ENCODE measurements around the gene KLF11. TPM values are rescaled to one million over a fixed set of nuclear protein-coding genes. Genes with fewer than 3 reads are reported as not detected.

The KLF11 gene
- total RNA-seq, 3 donors from 2014 or later (not counting 1 experiment from before 2014, with no cell fraction given), result 47.3 to 85.8 (median 49.3) TPM

DNA sequence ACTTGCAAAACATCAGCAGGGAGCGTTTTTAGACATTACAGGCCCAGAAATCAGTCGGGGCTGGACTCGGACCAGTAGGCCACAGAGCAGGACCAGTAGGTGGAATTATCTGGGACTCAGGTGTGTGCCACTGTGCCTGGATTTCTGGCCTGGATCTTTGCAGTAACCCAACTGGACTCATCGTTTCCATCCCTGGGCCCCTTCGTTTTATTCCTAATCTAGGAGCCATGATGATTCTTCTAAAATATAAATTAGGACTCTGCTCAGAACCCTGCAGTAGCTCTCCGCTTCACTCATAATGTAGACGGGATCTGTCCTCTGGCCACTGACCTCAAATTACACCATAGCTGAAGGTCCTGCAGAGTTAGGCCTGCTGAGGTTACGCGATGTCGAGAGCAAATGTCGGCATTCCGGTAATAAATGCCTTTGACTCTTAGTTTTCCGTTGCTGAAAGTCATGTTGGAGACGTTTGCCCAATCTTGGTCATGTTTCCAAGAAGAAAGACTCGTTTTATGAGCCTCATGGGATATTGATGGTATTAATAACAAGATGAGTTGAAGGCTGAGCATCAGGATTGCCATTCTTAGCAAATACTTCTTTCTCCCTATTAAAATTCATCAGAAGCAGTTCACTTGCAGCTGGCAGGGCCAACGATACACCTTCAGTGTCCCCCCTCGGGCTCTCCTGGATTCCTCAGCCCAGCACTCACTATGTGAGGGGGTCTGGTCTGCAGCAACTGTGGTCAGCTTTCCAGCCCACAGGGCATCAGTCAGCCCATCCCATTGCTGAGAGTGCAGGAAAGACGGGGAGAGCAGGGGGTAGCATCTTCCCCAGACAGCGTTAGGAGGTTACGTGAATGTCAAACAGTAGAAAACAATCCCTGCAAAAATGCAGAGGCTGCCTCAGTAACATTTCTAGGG lies 39.9 kb upstream of the KLF11 start:
- no peak overlapping the region for H3K4me3 Mint-ChIP-seq
- peaks cover 0 to 12% of the 10 kb centered on the region in 2 donors for H3K4me1 Mint-ChIP-seq
- no peak for ATAC-seq
- H3K27ac ChIP-seq (ENCODE audit: low read length), result no peak overlapping the region
- H3K4me3 ChIP-seq (ENCODE audit: low read length), result no peak overlapping the region
- intact Hi-C loops (cut with micrococcal nuclease), result no loop called here
- H3K9me3 ChIP-seq (ENCODE audit: control insufficient read depth, insufficient read depth, low read length), result no peaks in the 10 kb centered on the region
- no peaks in the 10 kb centered on the region for H3K36me3 Mint-ChIP-seq
- H3K36me3 ChIP-seq (ENCODE audit: control insufficient read depth, insufficient read depth, low read length), result no peaks in the 10 kb centered on the region
- WGBS (ENCODE audit: insufficient coverage), result 94% methylated on average over 19 of the region's 20 CpGs
- DNase-seq, result no peak
- peaks cover 5% of the 10 kb centered on the region for H3K4me1 ChIP-seq (ENCODE audit: control insufficient read depth, insufficient read depth, low read length)
- H3K27me3 Mint-ChIP-seq (ENCODE audit: low read depth in 2 of 2), result peaks cover 0 to 5% of the 10 kb centered on the region in 2 donors
- peaks cover 7% of the 10 kb centered on the region for H3K27me3 ChIP-seq (ENCODE audit: control insufficient read depth, insufficient read depth, low read length)
- TF ChIP-seq, protein P1, sequence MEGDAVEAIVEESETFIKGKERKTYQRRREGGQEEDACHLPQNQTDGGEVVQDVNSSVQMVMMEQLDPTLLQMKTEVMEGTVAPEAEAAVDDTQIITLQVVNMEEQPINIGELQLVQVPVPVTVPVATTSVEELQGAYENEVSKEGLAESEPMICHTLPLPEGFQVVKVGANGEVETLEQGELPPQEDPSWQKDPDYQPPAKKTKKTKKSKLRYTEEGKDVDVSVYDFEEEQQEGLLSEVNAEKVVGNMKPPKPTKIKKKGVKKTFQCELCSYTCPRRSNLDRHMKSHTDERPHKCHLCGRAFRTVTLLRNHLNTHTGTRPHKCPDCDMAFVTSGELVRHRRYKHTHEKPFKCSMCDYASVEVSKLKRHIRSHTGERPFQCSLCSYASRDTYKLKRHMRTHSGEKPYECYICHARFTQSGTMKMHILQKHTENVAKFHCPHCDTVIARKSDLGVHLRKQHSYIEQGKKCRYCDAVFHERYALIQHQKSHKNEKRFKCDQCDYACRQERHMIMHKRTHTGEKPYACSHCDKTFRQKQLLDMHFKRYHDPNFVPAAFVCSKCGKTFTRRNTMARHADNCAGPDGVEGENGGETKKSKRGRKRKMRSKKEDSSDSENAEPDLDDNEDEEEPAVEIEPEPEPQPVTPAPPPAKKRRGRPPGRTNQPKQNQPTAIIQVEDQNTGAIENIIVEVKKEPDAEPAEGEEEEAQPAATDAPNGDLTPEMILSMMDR (IDR thresholded peaks at IDR 0.05), result no peak
- no peak overlapping the region for H3K27ac Mint-ChIP-seq
- H3K9me3 Mint-ChIP-seq, result no peaks in the 10 kb centered on the region

- Mint-ChIP-seq H3K4me1 (peaks cover 0 to 12% of the 10 kb centered on the region in 2 donors), H3K36me3 (no peaks in the 10 kb centered on the region), H3K27me3 (ENCODE audit: low read depth in 2 of 2) (peaks cover 0 to 5% of the 10 kb centered on the region in 2 donors), H3K4me3 (no peak overlapping the region), H3K9me3 (no peaks in the 10 kb centered on the region), H3K27ac (no peak overlapping the region)
- peaks cover 5% of the 10 kb centered on the region for H3K4me1 ChIP-seq (ENCODE audit: control insufficient read depth, insufficient read depth, low read length)
- H3K27me3 ChIP-seq (ENCODE audit: control insufficient read depth, insufficient read depth, low read length), result peaks cover 7% of the 10 kb centered on the region
- ATAC-seq (no peak), DNase-seq (no peak)
- TF ChIP-seq, protein P1 (IDR thresholded peaks at IDR 0.05), result no peak
- 88% methylated on average over 2 of the region's 5 CpGs for WGBS (ENCODE audit: insufficient coverage)
- intact Hi-C loops (cut with micrococcal nuclease), result no loop called here
- H3K9me3 ChIP-seq (ENCODE audit: control insufficient read depth, insufficient read depth, low read length), result no peaks in the 10 kb centered on the region
- no peaks in the 10 kb centered on the region for H3K36me3 ChIP-seq (ENCODE audit: control insufficient read depth, insufficient read depth, low read length)
- no peak overlapping the region for H3K4me3 ChIP-seq (ENCODE audit: low read length)
- no peak overlapping the region for H3K27ac ChIP-seq (ENCODE audit: low read length)
Observed at GRCh38 chr2:10004401-10004800, 38.9 kb upstream of the KLF11 start.

DNA sequence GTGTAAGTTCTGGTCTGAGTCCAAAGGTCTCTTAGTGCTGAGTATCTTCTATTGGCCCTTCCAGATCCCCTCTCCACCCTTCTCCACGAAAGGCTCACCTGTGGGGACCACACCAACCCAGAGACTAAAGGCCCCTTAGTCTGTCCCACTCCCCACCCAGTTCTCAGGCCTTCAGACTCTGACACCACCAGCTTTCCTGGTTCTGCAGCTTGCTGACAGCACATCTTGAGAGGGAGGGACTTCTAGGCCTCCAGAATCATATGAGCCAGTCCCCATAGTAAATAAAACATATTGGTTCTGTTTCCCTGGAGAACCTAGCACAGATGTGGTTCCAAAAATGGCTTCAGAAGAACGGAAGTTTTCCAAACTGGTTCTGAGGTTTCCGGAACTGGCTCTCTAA lies 38.5 kb upstream of the KLF11 start:
- Mint-ChIP-seq H3K9me3 (no peaks in the 10 kb centered on the region), H3K27me3 (ENCODE audit: low read depth in 2 of 2) (peaks cover 0 to 5% of the 10 kb centered on the region in 2 donors), H3K36me3 (no peaks in the 10 kb centered on the region), H3K27ac (no peak overlapping the region), H3K4me1 (peaks cover 0 to 12% of the 10 kb centered on the region in 2 donors), H3K4me3 (no peak overlapping the region)
- Histone ChIP-seq H3K4me1 (ENCODE audit: control insufficient read depth, insufficient read depth, low read length) (peaks cover 5% of the 10 kb centered on the region), H3K4me3 (ENCODE audit: low read length) (no peak overlapping the region), H3K9me3 (ENCODE audit: control insufficient read depth, insufficient read depth, low read length) (no peaks in the 10 kb centered on the region), H3K36me3 (ENCODE audit: control insufficient read depth, insufficient read depth, low read length) (no peaks in the 10 kb centered on the region), H3K27ac (ENCODE audit: low read length) (no peak overlapping the region), H3K27me3 (ENCODE audit: control insufficient read depth, insufficient read depth, low read length) (peaks cover 7% of the 10 kb centered on the region)
- ATAC-seq, result no peak
- intact Hi-C loops (cut with micrococcal nuclease), result no loop called here
- TF ChIP-seq, protein P1 (IDR thresholded peaks at IDR 0.05), result no peak
- DNase-seq, result no peak
- WGBS (ENCODE audit: insufficient coverage), result 49% methylated on average over 3 of the region's 3 CpGs
